ENCODE results near the gene TMED10.

Gene TMED10

DNA sequence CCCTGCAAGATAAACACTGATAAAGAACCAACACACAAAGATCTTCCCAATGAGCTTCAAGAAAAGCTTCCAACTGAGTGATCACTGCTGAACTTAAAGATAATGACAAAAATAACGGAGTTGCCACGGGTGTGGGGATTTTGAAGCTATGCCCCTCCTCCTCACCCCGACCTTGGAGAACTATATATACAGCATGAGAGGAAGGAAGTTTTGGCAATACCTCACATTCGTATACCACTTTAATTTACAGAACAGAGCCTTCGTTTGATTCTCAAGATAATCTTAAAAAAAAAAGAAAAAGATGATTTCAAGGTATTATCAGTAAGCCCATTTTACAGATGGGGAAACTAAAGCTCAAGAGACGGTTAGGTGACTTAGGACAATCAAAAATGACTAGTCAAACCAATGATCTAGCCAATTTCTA, 50.3 kb downstream of the TMED10 start:
- no peak for DNase-seq

DNA sequence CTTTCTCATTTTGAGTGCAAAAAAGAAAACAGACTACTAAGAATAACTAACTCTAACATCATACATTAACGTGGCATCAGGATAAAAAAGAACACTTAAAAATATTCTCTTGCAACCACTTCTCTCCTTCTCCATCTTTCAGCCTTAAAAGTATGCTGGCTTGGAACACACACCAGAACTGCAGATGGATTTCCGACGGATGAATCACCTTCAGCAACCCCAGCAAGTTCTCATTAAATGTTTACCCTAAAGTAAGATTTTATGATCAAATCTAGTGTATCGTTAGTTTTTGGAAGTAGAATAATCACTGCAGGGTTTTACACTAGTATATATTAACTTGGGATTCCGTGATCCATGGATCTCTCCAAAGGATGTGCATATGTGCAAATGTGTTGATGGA, 50.8 kb downstream of the TMED10 start:
- no peak for DNase-seq

- DNase-seq = no peak
Observed at GRCh38 chr14:75123991-75124390, 52.4 kb downstream of the TMED10 start.

- DNase-seq = no peak
Observed at GRCh38 chr14:75121552-75121951, 54.9 kb downstream of the TMED10 start.

- no peak for DNase-seq
Observed at GRCh38 chr14:75120541-75121291, 55.7 kb downstream of the TMED10 start.

DNA sequence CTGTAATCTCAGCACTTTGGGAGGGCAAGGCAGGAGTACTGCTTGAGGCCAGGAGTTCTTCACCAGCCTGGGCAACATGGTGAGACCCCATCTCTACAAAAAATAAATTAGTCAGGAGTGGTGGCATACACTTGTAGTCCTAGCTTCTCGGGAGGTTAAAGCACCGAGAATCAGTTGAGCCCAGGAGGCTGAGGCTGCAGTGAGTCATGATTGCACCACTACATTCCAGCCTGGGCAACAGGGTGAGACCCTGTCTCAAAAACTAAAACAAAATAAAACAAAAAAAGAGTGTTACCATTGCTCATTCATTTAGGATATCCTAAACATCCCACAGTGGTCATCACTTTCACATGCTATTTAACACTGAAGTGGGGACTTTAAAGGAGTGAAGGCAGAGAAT, 57.4 kb downstream of the TMED10 start:
- DNase-seq = no peak

DNA sequence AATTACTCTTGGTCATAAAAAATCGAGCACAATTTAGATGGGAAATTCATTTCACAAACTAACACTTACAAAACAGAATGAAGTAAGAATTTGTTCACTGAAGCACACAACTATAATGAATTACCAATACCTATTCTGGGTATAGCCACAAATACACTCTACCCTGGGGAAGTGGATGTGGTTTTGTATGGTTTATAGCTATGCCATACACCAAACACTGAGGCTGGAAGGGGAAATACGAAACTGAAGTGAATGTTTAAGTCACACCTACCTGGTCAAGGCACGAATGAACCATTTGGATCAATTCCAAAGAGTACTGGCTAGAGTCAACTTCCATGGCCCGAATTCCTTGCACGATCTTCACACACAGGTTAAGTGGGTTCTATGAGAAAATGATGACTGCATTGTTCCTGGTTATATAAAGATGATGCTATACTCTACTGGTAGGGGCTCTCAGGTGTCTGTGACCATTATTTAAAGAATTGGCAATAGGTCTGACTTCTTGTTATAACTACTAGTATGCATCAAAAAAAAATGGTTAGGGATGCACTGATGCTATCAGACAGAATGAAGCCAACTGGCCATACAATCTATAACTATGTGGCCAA, 62.4 kb downstream of the TMED10 start:
- DNase-seq = no peak

- no peak for DNase-seq
Observed at GRCh38 chr14:75109877-75110276, 66.5 kb downstream of the TMED10 start.

DNA sequence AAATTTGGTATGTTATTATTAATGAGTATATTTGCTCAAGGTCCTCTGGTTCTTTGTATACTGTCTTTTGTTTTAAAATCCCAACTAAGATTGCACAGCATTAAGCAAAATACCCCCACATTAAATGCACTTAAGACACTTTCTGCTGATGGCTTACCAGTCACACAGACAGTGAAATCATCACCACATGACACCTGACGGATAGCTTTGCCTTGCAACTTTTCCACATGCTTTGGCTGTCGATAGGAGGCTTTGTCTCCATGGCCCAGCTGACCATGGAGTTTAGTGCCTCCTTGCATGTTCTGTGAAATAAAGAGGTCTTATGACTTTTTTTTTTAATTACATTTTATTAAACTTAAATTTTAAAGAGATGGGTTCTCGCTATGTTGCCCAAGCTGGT, 69.2 kb downstream of the TMED10 start:
- DNase-seq = no peak

DNA sequence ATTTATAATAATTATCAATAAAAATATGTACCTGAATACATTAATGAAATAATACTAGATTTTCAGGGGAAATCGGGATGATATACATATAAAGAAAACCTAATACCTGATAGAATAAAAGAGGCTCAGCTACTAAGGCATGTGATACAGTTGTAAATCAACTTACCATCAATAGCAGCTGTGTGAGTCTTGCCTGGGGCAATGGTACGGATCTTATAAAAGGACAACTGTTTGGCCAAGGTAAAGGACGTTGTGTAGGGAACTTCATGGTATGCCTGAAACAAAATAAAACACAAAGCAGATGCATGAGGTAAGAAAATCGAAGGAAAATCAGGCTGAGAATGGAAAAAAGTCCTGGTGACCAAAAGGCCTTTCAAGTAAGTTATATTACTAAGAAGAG, 74.9 kb downstream of the TMED10 start:
- DNase-seq = no peak

GRCh38 chr14:75098682-75099081, 77.7 kb downstream of the TMED10 start:
- DNase-seq = no peak

GRCh38 chr14:75098212-75098611, 78.2 kb downstream of the TMED10 start:
- no peak for DNase-seq

- DNase-seq = no peak
Observed at GRCh38 chr14:75096959-75097358, 79.5 kb downstream of the TMED10 start.

DNA sequence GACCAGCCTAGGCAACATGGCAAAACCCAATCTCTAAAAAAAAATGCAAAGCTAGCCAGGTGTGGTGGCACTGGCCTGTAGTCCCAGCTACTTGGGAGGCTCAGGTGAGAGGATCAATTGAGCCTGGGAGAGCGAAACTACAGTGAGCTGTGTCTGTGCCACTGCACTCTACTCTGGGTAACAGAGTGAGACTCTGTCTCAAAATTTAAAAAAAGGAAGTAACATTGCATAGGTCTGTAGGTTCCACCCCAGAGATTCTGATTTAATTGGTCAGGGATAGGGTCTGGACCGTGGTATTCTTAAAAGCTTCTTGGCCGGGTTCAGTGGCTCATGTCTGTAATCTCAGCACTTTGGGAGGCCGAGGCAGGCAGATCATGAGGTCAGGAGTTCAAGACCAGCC, 80.7 kb downstream of the TMED10 start:
- no peak for DNase-seq

- no peak for DNase-seq
Observed at GRCh38 chr14:75094896-75095295, 81.5 kb downstream of the TMED10 start.

DNA sequence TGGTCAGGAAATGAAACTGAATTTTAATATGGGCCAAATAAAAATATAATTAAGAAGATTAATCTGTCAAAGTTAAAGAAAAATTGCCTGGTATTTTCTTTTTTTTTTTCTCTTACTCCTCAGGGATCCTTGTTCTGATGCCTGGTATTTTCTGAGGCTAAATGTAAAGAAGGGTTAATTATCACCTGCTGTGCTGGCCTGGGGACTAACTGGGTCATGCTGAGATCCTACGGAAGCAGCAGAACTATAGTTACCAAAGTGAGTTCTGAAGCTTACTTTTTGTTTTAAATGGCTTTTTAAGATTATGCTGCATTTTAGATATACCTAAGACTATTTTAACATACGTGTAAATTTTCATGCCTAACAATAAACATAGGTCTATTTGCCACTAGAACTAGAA, 83.7 kb downstream of the TMED10 start:
- DNase-seq = no peak

DNA sequence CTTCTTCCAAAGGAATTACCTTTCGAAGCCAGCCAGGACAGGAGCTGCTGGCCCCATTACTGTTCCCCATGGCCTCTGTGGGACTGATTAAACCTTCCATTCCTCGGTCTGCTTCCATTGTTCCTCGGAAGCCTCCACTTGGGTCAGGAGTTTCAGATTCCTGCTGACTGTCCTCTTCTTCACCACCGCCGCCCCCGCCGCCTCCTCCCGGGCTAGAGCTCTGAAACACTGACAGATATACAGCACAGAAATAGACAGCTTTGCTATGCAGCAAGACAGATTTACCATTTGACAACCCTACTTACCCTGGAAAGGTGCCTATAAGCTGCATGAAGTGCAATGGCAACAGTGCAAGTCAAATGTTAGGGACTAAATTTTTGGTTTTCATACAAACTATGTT, 85.2 kb downstream of the TMED10 start:
- no peak for DNase-seq

- no peak for DNase-seq
Observed at GRCh38 chr14:75090353-75090752, 86.1 kb downstream of the TMED10 start.

- no peak for DNase-seq
Observed at GRCh38 chr14:75088566-75089373, 87.6 kb downstream of the TMED10 start.

DNA sequence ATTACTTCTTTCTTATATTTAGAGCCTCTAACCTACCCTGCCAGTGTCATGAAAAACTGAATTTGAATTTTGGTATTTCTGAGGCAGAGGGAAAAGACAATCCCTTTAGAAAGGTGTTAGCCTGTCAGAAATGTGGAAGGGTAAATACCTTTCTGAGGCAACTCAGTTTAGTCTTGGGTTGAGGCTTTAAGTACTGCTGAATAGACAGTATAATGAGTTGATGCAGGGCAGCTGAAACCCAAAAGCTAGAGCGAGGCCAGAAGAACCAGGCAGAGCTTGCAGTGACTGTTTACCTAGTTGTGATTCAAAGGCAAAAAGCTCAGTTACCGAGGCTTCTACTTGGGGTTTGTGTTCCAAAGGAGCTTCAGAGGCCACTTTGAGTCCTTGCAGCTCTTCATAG, 88.3 kb downstream of the TMED10 start:
- no peak for DNase-seq

DNA sequence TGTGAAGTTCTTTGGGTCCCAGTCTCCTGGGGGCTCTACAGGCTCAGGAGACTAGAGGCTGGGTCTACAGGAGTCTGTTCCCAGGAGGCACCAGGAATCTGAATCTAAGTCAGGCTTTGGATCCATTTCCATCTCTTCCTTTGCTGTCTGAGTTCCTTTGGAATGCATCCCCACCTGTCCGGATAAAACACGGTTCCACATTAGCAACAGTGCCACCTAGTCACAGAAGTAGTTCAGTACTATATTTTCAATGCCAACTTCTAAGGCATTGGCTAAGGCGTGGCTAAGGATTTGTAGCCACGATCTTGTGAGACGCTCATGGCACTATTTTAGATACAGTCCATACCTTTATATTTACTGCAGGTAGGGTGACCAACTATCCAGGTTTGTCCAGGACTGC, 91.9 kb downstream of the TMED10 start:
- no peak for DNase-seq

DNA sequence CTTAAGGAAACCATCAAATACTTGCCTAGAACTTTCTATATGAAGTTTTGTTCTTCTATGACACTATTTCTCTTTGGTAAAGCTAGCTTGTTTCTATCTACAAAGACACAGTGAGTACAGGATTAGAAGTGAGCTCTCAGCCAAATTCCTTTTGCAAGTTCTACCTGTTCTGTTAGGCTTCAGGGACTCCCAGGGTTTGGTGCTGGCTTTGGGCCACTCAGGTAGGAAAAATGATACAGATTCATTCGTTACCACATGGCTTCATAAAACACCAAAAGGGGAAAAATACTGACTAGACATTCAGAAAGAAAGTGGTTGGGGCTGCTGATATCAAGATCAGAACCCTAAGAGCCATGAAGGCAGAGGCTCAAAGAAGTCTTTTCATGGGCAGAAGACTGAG, 93.1 kb downstream of the TMED10 start:
- DNase-seq = no peak

DNA sequence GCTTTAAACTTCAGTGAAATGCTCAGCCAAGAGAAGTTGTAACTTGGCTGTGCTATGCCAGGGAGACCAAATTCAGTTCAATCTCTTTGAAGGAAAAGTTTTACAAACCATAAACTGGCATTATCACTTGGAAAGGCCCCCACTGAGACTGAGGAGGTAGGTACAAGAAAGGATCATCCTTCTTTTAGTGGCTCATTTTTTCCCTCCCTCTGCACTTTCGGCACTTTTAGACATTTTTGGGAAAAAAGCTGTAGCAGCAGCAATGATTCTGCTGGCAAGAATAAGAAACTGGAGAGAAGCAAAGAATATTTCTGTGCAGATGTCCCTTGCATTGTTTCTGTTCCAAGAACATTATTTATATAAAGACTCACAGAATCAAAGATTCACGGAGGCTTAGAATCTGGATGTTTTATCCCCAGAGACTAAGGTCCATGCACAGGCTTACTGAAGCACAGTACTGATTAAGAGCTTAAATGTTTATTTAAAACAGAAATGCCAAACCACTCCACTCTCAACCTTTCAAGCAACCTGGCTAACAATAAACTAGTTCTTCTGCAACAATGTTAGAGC, 94.7 kb downstream of the TMED10 start:
- no peak for DNase-seq
